Activated CD4-positive, alpha-beta T cell treated with anti-CD3 and anti-CD28 coated beads, Interleukin-2, amount 50 U/mL, for 1 hour (primary cell): ENCODE measurements around the gene TIMM44.
A peak's percentile ranks its signal among the peaks of the same experiment; 100 is the strongest.
"Not testable (repeated sequence)": the region's sequence is repeated elsewhere in the genome, so short reads cannot be mapped to it uniquely, and the experiment has no call there.

Experiments
- DNase-seq: peaks from one replicate; pipeline ENCODE4 v3.0.0-alpha.2; 2020

Gene TIMM44

GRCh38 chr19:7898967-7899366 lies 44.5 kb downstream of the TIMM44 start:
- DNase-seq = no peak

- no peak for DNase-seq
These were observed 46.2 kb downstream of the TIMM44 start for GRCh38 chr19:7897292-7897691.

GRCh38 chr19:7895565-7895964 lies 47.9 kb downstream of the TIMM44 start:
- no peak for DNase-seq

- no peak for DNase-seq
These were observed 48.7 kb downstream of the TIMM44 start for GRCh38 chr19:7894612-7895309.

- not testable (repeated sequence) for DNase-seq
These were observed 49.9 kb downstream of the TIMM44 start for GRCh38 chr19:7893362-7894101.

GRCh38 chr19:7888826-7889217 lies 54.6 kb downstream of the TIMM44 start:
- DNase-seq = no peak

- DNase-seq = peak; percentile 29
These were observed 55.2 kb downstream of the TIMM44 start, which contains the start of gene LRRC8E for GRCh38 chr19:7888145-7888825. TSS of gene LRRC8E (plus strand) at chr19:7888510. CDS start at chr19:7895604, 7,094 bp downstream.

- DNase-seq = no peak
These were observed 55.9 kb downstream of the TIMM44 start for GRCh38 chr19:7887408-7888144.

- no peak for DNase-seq
These were observed 57.6 kb downstream of the TIMM44 start for GRCh38 chr19:7885818-7886217.

GRCh38 chr19:7883796-7884570 lies 59.5 kb downstream of the TIMM44 start:
- no peak for DNase-seq

- DNase-seq = no peak
These were observed 60.4 kb downstream of the TIMM44 start for GRCh38 chr19:7883105-7883504.

GRCh38 chr19:7881910-7882309 lies 61.6 kb downstream of the TIMM44 start:
- no peak for DNase-seq

GRCh38 chr19:7879836-7880235 lies 63.6 kb downstream of the TIMM44 start:
- no peak for DNase-seq

GRCh38 chr19:7879111-7879807 lies 64.2 kb downstream of the TIMM44 start:
- DNase-seq = no peak

GRCh38 chr19:7877249-7877836 lies 66.1 kb downstream of the TIMM44 start:
- DNase-seq = no peak
